ENCODE measurements around the gene ASCL5. TPM values are rescaled to one million over a fixed set of nuclear protein-coding genes. Genes with fewer than 3 reads are reported as not detected.

The ASCL5 gene
- total RNA-seq, 1 donor from 2014 or later, result under 0.01 TPM

DNA sequence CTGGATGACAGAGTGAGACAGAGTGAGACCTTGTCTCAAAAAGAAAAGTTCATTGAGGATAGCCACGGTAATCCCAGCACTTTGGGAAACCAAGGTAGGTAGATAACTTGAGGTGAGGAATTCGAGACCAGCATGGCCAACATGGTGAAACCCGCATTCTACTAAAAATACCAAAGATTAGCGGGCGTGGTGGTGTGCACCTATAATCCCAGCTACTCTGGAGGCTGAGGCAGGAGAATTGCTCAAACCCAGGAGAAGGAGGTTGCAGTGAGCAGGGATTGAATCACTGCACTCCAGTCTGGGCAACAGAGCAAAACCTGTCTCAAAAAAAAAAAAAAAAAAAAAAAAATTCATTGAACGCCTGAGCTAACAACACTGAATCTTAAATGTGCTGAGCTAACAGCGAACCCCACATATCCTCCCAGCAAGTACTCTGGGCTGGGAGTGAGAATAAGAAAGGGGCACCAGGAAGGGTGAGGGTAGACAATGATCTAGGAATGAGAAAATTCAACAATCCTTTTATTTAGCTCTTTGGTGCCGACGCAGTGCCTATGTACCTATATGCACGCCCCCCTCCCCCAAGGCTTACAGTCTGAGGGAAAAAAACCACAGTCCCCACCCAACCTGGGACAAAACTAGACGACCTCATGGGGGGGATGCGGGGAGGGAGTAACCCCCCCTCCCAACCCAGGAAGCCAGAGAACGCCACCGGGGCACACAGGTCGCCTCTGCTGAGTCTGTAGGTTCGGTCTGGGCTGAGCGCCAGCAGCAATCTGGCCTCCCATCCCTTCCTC lies 13.3 kb downstream of the ASCL5 start:
- no peak for FAIRE-seq
- H3K4me3 ChIP-seq (ENCODE audit: low read depth, low read length), result peak overlapping the region; percentile 61

DNA sequence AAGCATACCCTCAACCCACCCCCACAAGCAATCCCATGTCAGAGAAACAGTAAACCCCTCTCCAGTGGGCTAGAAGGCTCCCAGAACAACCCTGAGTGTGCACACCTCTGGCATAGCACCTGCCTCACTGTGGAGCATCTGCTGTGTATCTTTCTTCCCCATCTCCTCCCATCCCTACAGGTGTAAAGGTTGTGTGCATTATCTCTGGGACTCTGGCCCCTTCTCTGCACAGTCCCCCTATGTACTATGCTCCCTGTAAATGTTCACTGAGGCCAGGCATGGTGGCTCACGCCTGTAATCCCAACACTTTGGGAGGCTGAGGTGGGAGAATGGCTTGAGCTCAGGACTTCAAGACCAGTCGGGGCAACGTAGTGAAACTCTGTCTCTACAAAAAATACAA lies 14.1 kb downstream of the ASCL5 start:
- DNase-seq (ENCODE audit: low read depth) (no peak), FAIRE-seq (no peak)
- Histone ChIP-seq H3K36me3 (ENCODE audit: control insufficient read depth, insufficient read depth, low read length) (no peaks in the 10 kb centered on the region), H3K4me3 (ENCODE audit: low read depth, low read length) (no peak overlapping the region), H3K27me3 (ENCODE audit: control insufficient read depth, insufficient read depth, low read length) (peaks cover 2% of the 10 kb centered on the region)
- TF ChIP-seq, protein P1, sequence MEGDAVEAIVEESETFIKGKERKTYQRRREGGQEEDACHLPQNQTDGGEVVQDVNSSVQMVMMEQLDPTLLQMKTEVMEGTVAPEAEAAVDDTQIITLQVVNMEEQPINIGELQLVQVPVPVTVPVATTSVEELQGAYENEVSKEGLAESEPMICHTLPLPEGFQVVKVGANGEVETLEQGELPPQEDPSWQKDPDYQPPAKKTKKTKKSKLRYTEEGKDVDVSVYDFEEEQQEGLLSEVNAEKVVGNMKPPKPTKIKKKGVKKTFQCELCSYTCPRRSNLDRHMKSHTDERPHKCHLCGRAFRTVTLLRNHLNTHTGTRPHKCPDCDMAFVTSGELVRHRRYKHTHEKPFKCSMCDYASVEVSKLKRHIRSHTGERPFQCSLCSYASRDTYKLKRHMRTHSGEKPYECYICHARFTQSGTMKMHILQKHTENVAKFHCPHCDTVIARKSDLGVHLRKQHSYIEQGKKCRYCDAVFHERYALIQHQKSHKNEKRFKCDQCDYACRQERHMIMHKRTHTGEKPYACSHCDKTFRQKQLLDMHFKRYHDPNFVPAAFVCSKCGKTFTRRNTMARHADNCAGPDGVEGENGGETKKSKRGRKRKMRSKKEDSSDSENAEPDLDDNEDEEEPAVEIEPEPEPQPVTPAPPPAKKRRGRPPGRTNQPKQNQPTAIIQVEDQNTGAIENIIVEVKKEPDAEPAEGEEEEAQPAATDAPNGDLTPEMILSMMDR (IDR thresholded peaks at IDR 0.05; ENCODE audit: insufficient read depth, low read length, severe bottlenecking), result no peak

More for the DNA sequence above, 13.3 kb downstream of the ASCL5 start:
- H3K36me3 ChIP-seq (ENCODE audit: control insufficient read depth, insufficient read depth, low read length), result no peaks in the 10 kb centered on the region
- peaks cover 2% of the 10 kb centered on the region for H3K27me3 ChIP-seq (ENCODE audit: control insufficient read depth, insufficient read depth, low read length)
- TF ChIP-seq, protein P1 (IDR thresholded peaks at IDR 0.05; ENCODE audit: insufficient read depth, low read length, severe bottlenecking), result no peak
- peak; percentile 17 for DNase-seq (ENCODE audit: low read depth)

DNA sequence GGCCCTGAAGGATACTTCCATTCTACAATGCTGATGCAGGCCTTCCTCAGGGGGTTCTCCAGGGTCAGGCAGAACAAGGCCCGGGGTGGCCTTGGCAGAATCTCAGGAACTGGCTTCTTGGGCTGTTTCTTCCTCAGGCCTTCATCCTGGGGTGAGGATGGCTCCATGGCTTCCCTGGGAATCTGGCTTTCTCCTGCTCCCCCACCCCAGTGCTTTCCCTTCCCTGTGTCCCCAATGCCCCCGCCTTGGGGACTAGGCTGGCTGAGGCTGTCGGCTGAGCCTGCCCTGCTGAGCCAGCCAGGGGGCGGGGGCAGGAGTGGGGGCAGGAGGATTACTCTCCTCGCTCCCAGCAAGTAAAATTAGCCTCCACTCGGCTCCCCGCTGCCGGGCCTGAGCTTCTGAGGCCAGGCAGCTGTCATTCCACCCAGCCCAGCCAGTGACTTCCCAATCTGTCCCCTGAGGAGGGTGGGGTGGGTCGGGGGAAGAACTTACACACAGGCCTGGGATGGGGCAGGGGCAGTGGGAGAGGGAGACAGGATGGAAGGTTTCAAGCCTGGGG lies 14.7 kb downstream of the ASCL5 start, which contains the start of gene CACNA1S:
Gene CACNA1S (minus strand): TSS at position 254 of the 559 bp plus-strand sequence. CDS start 87 bp downstream, at position 167.
- no peaks in the 10 kb centered on the region for H3K36me3 ChIP-seq (ENCODE audit: control insufficient read depth, insufficient read depth, low read length)
- TF ChIP-seq, protein P1 (IDR thresholded peaks at IDR 0.05; ENCODE audit: insufficient read depth, low read length, severe bottlenecking), result no peak
- no peak for DNase-seq (ENCODE audit: low read depth)
- H3K4me3 ChIP-seq (ENCODE audit: low read depth, low read length), result no peak within 1 kb of the TSS
- peaks cover 2% of the 10 kb centered on the region for H3K27me3 ChIP-seq (ENCODE audit: control insufficient read depth, insufficient read depth, low read length)
- no peak for FAIRE-seq

DNA sequence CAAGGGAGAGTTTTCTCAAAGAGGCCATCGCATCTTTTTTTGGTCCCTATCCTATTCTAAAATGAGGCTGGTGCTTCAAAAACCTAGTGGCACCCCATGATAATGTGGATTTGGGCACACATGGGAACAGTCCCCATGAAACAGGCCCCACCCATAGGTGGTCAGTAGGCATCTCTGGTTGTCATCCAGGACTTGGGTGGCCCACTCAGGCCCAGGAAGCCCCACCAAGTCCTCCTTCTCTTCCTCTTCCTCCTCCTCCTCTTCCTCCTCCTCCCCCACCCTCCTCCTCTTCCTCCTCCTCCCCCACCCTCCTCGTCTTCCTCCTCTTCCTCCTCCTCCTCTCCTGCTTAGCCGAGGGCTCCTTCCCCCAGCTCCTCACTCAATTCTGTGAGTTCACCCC lies 15.3 kb downstream of the ASCL5 start:
- no peaks in the 10 kb centered on the region for H3K36me3 ChIP-seq (ENCODE audit: control insufficient read depth, insufficient read depth, low read length)
- peaks cover 2% of the 10 kb centered on the region for H3K27me3 ChIP-seq (ENCODE audit: control insufficient read depth, insufficient read depth, low read length)
- TF ChIP-seq, protein P1 (IDR thresholded peaks at IDR 0.05; ENCODE audit: insufficient read depth, low read length, severe bottlenecking), result no peak
- H3K4me3 ChIP-seq (ENCODE audit: low read depth, low read length), result no peak overlapping the region
- DNase-seq (ENCODE audit: low read depth), result no peak
- no peak for FAIRE-seq

DNA sequence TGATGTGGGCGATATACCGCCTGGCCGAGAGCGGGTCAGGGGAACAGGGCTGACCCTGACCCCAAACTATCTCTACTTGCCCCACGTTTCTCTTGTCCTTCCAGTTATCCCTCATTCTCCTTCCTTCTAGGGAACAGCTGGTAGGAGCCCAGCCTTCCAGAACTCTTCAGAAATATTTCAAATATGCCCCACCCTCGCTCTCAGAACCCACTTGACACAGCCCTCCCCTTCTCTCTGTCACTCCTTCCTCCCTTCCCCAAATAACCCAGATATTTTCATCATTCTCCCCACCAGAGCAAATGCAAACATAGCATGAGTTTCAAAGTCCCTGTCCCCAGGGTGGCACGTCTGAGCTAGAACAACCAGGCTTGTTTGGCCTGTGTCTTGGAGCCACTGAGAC lies 15.8 kb downstream of the ASCL5 start:
- TF ChIP-seq, protein P1 (IDR thresholded peaks at IDR 0.05; ENCODE audit: insufficient read depth, low read length, severe bottlenecking), result no peak
- no peak overlapping the region for H3K4me3 ChIP-seq (ENCODE audit: low read depth, low read length)
- H3K36me3 ChIP-seq (ENCODE audit: control insufficient read depth, insufficient read depth, low read length), result no peaks in the 10 kb centered on the region
- no peak for DNase-seq (ENCODE audit: low read depth)
- FAIRE-seq, result no peak
- H3K27me3 ChIP-seq (ENCODE audit: control insufficient read depth, insufficient read depth, low read length), result peaks cover 2% of the 10 kb centered on the region

All from bronchial epithelial cell (primary cell).